Muscle layer of colon (tissue), 2 donors: ENCODE data around the gene POLRMT.
"Not testable (repeated sequence)": the region's sequence is repeated elsewhere in the genome, so short reads cannot be mapped to it uniquely, and the experiment has no call there.

Experiments used
- H3K27ac ChIP-seq: one replicate; pipeline ENCODE4 v1.7.0; 2013; ENCODE audit warnings: low read depth, mild to moderate bottlenecking, low read length, moderate library complexity
- H3K27me3 ChIP-seq, 2 donors: one replicate each; pipeline ENCODE4 v1.7.0; 2013; ENCODE audit warnings: low read length in 2 of 2, mild to moderate bottlenecking in 2 of 2; ENCODE audit not compliant: insufficient read depth in 2 of 2, control insufficient read depth in 1 of 2
- H3K36me3 ChIP-seq: one replicate; pipeline ENCODE4 v1.7.0; 2013; ENCODE audit warnings: mild to moderate bottlenecking, low read length; ENCODE audit not compliant: insufficient read depth
- H3K4me1 ChIP-seq: one replicate; pipeline ENCODE4 v1.7.0; 2013; ENCODE audit warnings: mild to moderate bottlenecking, low read length; ENCODE audit not compliant: insufficient read depth
- H3K4me3 ChIP-seq, 2 donors: one replicate each; pipeline ENCODE4 v1.7.0; 2013; ENCODE audit warnings: low read length in 2 of 2, low read depth in 1 of 2, mild to moderate bottlenecking in 1 of 2, moderate library complexity in 1 of 2
- H3K9ac ChIP-seq: one replicate; pipeline ENCODE4 v1.7.0; 2013; ENCODE audit warnings: low read length
- H3K9me3 ChIP-seq: one replicate; pipeline ENCODE4 v1.7.0; 2013; ENCODE audit warnings: mild to moderate bottlenecking, low read length
- donor health status: abdominal sarcoma.
- donor health status: Adenocarcinoma of cecum.

The POLRMT gene

DNA sequence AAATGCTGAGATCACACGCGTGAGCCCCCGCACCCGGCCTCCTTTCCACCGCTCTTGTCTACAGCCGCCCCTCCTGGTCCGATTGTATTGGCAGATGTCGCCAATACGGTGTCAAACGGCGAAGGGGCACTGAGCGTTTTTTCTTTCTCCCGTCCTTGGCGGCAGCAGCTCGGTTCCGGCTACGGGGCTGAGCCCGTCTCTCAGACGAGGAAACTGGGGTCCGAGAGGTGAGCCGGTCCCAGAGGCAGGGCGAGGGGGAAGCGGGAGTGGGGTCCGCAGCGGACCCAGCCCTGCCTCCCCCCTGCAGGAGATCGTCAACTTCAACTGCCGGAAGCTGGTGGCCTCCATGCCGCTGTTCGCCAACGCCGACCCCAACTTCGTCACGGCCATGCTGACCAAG, 20.4 kb downstream of the POLRMT start:
- H3K9me3 ChIP-seq: no peaks in the 10 kb centered on the region
- H3K27ac ChIP-seq: no peak overlapping the region
- peaks cover 0 to 39% of the 10 kb centered on the region in 2 donors for H3K27me3 ChIP-seq
- no peaks in the 10 kb centered on the region for H3K36me3 ChIP-seq
- H3K9ac ChIP-seq: no peak overlapping the region
- H3K4me1 ChIP-seq: no peaks in the 10 kb centered on the region
- H3K4me3 ChIP-seq: no peak overlapping the region

DNA sequence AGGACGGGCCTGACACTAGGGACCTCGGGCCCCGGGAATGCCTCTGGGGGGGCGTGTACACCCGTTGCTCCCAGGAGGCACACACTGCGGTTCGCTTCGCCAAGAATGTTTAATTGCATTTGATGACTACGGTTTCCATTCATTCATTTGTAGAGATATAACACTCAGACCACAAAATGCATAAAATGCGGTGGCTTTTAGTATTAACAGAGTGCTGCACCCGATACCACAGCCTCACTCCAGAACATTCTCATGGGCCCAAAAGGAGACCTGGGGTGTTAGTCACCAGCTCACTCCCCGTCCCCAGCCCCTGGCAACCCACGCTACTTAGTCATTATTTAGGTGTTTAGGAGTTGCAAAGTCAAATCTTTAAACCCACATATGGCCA, 21.9 kb downstream of the POLRMT start:
- Histone ChIP-seq H3K27ac (no peak overlapping the region), H3K27me3 (peaks cover 0 to 31% of the 10 kb centered on the region in 2 donors), H3K4me3 (no peak overlapping the region), H3K4me1 (no peaks in the 10 kb centered on the region), H3K9me3 (no peaks in the 10 kb centered on the region), H3K36me3 (no peaks in the 10 kb centered on the region), H3K9ac (no peak overlapping the region)

GRCh38 chr19:610801-611480, 22.4 kb downstream of the POLRMT start:
- H3K9me3 ChIP-seq: no peaks in the 10 kb centered on the region
- H3K9ac ChIP-seq: no peak overlapping the region
- no peaks in the 10 kb centered on the region for H3K4me1 ChIP-seq
- no peak overlapping the region for H3K4me3 ChIP-seq
- H3K27ac ChIP-seq: no peak overlapping the region
- peaks cover 0 to 31% of the 10 kb centered on the region in 2 donors for H3K27me3 ChIP-seq
- no peaks in the 10 kb centered on the region for H3K36me3 ChIP-seq

DNA sequence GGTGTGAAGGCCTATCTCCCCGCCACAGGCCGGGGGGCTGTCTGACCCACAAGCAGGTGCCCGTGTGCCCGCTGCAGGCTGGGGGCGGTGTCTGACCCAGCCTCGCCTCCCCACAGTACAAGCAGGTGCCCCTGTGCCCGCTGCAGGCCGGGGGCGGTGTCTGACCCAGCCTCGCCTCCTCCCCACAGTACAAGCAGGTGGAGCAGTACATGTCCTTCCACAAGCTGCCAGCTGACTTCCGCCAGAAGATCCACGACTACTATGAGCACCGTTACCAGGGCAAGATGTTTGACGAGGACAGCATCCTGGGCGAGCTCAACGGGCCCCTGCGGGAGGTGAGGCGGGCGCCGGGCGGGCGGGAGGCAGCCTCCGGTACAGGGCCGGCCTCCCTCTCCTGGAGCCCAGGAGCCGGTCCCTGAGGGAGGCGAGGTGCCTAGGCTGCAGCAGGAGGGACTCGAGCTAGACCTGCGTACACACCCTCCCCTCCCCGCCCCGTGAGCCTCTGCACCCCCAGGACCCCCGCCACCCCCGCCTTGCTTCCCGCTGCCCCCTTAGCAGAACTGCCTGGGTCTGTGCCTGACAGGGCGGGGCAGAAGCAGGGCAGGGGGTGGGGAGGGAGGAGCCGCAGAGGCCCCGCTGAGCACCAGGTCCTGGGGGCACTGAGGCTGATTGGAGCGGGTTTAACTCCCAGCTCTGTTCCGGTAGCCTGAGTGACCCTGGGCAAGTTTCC, 23.1 kb downstream of the POLRMT start:
- Histone ChIP-seq H3K4me1 (no peaks in the 10 kb centered on the region), H3K36me3 (no peaks in the 10 kb centered on the region), H3K27ac (no peak overlapping the region), H3K9ac (no peak overlapping the region), H3K27me3 (peaks cover 0 to 31% of the 10 kb centered on the region in 2 donors), H3K4me3 (no peak overlapping the region), H3K9me3 (no peaks in the 10 kb centered on the region)

DNA sequence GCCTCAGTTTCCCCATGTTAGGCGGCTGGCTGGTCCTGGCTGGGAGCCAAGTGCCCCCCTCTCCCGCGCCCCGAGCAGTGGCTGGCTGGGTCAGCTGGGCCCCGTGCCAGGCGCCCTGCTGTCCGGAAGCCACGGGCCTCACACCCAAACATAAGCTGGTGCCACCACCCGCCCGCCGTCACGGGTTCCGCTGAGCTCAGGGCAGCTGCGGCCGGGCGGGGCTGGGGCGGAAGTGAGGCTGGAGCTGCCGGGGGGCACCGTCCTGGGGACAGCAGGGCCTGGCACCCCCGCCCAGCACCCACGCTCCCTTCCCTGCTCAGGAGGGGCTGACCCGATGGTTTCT, 24.4 kb downstream of the POLRMT start:
- Histone ChIP-seq H3K36me3 (no peaks in the 10 kb centered on the region), H3K27ac (no peak overlapping the region), H3K27me3 (peaks cover 0 to 22% of the 10 kb centered on the region in 2 donors), H3K9ac (no peak overlapping the region), H3K9me3 (no peaks in the 10 kb centered on the region), H3K4me1 (no peaks in the 10 kb centered on the region), H3K4me3 (no peak overlapping the region)

DNA sequence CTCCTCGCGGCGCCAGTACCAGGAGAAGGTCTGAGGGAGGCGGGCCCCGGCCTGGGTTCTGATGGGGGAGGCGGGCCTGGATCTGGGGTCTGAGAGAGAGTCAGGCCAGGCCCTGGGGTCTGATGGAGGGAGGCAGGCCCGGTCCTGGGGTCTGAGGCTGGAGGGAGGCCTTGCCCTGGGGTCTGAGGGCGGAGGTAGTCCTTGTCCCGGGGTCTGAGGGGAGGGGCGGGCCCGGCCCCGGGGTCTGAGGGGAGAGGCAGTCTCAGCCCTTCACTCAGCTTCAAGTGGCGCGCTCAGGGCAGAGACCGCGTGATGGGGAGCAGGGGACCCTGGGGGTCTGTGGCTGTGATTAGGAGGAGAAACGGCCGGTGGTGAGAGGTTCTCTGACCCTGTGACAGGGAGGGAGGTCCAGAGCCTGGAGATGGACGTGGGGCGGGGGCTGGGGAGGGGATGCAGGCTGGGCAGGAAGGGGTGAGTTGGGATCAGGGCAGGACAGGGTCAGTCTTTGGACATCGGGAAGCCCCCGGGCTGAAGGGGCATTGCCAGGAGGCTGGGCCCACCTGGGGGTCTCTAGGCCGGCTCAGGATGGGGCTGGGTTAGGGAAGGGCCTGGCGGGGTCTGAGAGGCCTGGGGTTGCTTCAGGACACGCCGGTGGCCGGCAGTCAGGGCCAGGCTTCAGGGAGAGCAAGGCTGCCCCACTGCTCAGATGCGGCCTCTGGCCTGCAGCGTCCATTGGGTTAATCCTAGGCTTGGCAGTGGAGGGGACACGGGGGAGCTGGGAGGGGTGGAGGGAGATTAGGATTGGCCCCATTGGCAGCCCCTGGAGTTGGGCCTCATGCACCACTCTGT, 25.0 kb downstream of the POLRMT start:
- Histone ChIP-seq H3K36me3 (no peaks in the 10 kb centered on the region), H3K9ac (no peak overlapping the region), H3K4me1 (no peaks in the 10 kb centered on the region), H3K9me3 (no peaks in the 10 kb centered on the region), H3K27me3 (peaks cover 0 to 18% of the 10 kb centered on the region in 2 donors), H3K27ac (no peak overlapping the region), H3K4me3 (no peak overlapping the region)

DNA sequence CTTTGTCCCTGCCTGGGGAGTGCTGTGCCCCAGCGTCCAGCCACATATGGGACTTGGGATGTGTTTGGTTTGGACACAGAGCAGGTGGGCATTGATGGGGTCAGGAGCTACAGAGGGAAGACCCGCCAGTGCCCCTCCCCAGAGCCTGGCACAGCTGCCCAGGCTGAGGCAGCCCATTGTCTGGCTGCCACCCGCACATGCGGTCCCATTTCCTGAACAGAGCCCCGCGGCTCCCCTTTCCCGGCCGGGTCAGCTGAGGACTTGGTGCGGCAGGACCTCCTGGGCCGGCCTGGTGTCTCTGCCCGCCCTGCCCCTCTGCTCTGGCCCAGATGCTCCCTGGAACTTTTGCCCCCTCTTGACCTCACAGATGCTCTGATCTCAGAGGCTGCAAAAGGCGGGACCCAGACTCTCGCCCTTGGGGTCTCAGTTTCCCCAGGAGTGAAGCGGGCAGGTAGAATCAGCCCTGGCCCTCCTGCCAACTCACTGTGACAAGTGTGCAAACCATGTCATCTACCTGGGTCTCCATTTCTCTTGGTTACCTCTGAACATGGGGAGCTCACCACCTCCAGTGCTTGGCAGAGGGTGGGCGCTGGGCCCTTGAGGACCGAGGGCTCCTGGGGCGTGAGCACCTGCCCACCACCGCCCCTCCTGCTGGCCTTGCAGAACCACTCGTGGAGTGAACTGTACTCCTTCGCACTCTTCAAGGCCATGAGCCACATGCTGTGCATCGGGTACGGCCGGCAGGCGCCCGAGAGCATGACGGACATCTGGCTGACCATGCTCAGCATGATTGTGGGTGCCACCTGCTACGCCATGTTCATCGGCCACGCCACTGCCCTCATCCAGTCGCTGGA, 25.8 kb downstream of the POLRMT start:
- no peaks in the 10 kb centered on the region for H3K4me1 ChIP-seq
- H3K9ac ChIP-seq: no peak overlapping the region
- H3K9me3 ChIP-seq: no peaks in the 10 kb centered on the region
- no peaks in the 10 kb centered on the region for H3K36me3 ChIP-seq
- H3K27me3 ChIP-seq: peaks cover 0 to 18% of the 10 kb centered on the region in 2 donors
- no peak overlapping the region for H3K27ac ChIP-seq
- no peak overlapping the region for H3K4me3 ChIP-seq

GRCh38 chr19:605061-605971, 28.0 kb downstream of the POLRMT start:
- not testable (repeated sequence) for H3K27ac ChIP-seq, H3K36me3 ChIP-seq, H3K9ac ChIP-seq

DNA sequence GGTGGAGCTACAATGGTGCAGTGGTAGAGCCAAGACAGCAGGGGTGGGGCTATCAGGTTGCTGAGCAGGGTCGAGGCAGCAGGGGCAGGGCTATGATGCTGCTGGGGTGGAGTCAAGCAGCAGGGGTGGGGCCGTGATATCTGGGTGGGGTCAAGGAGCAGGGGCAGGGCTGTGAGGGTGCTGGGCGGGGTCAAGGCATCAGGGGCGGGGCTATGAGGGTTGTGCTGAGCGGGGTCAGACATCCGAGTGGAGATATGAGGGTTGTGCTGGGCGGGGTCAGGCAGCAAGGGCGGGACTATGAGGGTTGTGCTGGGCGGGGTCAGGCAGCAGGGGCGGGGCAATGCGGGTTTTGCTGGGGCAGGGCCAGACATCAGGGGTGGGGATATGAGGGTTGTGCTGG, 29.0 kb downstream of the POLRMT start:
- Histone ChIP-seq H3K9ac (no peak overlapping the region), H3K9me3 (no peaks in the 10 kb centered on the region), H3K4me3 (no peak overlapping the region), H3K4me1 (no peaks in the 10 kb centered on the region), H3K27ac (no peak overlapping the region), H3K36me3 (no peaks in the 10 kb centered on the region), H3K27me3 (peaks cover 0 to 18% of the 10 kb centered on the region in 2 donors)

More at GRCh38 chr19:605061-605971, 28.0 kb downstream of the POLRMT start:
- peaks cover 0 to 18% of the 10 kb centered on the region in 2 donors for H3K27me3 ChIP-seq
- H3K4me3 ChIP-seq, H3K4me1 ChIP-seq, H3K9me3 ChIP-seq: not testable (repeated sequence)

DNA sequence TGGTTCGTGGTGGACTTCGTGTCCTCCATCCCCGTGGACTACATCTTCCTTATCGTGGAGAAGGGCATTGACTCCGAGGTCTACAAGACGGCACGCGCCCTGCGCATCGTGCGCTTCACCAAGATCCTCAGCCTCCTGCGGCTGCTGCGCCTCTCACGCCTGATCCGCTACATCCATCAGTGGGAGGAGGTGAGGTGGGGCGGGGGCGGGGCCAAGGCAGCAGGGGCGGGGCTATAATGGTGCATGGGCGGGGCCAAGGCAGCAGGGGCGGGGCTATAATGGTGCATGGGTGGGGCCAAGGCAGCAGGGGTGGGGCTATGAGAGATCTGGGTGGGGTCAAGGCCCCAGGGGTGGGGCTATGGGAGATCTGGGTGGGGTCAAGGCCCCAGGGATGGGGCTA, 29.6 kb downstream of the POLRMT start:
- H3K9ac ChIP-seq, H3K4me3 ChIP-seq, H3K36me3 ChIP-seq, H3K4me1 ChIP-seq, H3K9me3 ChIP-seq, H3K27ac ChIP-seq: not testable (repeated sequence)
- peaks cover 0 to 12% of the 10 kb centered on the region in 2 donors for H3K27me3 ChIP-seq
